Spinal cord (tissue), 10 donors: ENCODE data around the gene TRIM37. TPM values are rescaled to one million over a fixed set of nuclear protein-coding genes. Genes with fewer than 3 reads are reported as not detected.

Source experiments
- DNase-seq, 6 donors: peaks; one replicate each; pipeline versions ENCODE4 v3.0.0 to v3.0.0-alpha.2; 2013 to 2015; ENCODE audit warnings: low spot score in 6 of 6, low read depth in 4 of 6
- H3K27ac ChIP-seq: one replicate; pipeline ENCODE4 v1.5.1; 2013; ENCODE audit warnings: low read depth, low read length, control low read depth
- H3K27me3 ChIP-seq: one replicate; pipeline ENCODE4 v1.6.1; 2013; ENCODE audit warnings: low read length; ENCODE audit not compliant: control insufficient read depth, insufficient read depth
- H3K36me3 ChIP-seq: one replicate; pipeline ENCODE4 v1.6.1; 2013; ENCODE audit warnings: low read length; ENCODE audit not compliant: control insufficient read depth, insufficient read depth
- H3K4me1 ChIP-seq: one replicate; pipeline ENCODE4 v1.6.1; 2013; ENCODE audit warnings: low read length; ENCODE audit not compliant: control insufficient read depth, insufficient read depth
- H3K4me3 ChIP-seq: one replicate; pipeline ENCODE4 v1.5.1; 2013; ENCODE audit warnings: low read depth, low read length, control low read depth
- H3K9me3 ChIP-seq: one replicate; pipeline ENCODE4 v1.6.1; 2013; ENCODE audit warnings: low read length; ENCODE audit not compliant: control insufficient read depth, insufficient read depth
- WGBS: methylation state at CpG from one replicate; pipeline ENCODE4 v1.1.5; 2013; ENCODE audit warnings: missing lambda C conversion rate; ENCODE audit not compliant: insufficient coverage; 5-methylcytosine and 5-hydroxymethylcytosine counted together
- polyA plus RNA-seq, 2 donors: library from polyadenylated mRNA; unstranded; fragments of 120-200 nt; gene quantifications; one replicate each; pipeline ENCODE4 v1.2.1, GENCODE V29; 2013; ENCODE audit not compliant: insufficient read length in 2 of 2
- small RNA-seq: library from RNA; depleted of rRNA; stranded (forward); fragments of <200 nt; gene quantifications from one replicate; pipeline ENCODE3, GENCODE V24; 2014; ENCODE audit warnings: low replicate concordance
- total RNA-seq, 2 donors: library from RNA; depleted of rRNA in 1 of 2; stranded (reverse); fragments of 120-200 nt in 1 of 2; fragments of >200 nt in 1 of 2; gene quantifications; one replicate each; pipeline versions ENCODE4 v1.2.3 to v1.2.4, GENCODE V29; 2013 to 2014
- donor health status: healthy.

Gene TRIM37
- total and polyA plus RNA-seq, 4 donors = 50.6 to 94.4 (median 67.8) TPM

DNA sequence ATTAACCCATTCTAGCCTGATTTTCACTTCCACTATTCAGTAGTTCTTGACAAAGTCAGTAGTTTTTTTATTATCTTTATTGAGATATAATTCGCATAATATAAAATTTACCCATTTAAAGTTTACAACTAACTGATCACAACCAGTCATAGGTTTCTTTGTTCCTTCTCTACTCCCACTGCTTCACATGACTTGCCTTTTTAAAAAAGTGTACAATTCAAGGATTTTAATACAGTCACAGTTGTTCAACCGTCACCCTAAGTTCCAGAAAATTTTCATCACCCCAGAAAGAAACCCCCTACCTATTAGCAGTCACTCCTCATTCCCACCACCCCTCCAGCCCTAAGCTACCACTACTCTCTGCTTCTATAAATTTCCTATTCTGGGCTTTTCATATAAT lies 162.5 kb downstream of the TRIM37 start:
- Histone ChIP-seq H3K4me1 (no peaks in the 10 kb centered on the region), H3K27me3 (no peaks in the 10 kb centered on the region), H3K9me3 (peaks cover 4% of the 10 kb centered on the region), H3K36me3 (no peaks in the 10 kb centered on the region), H3K4me3 (no peak overlapping the region), H3K27ac (no peak overlapping the region)
- no peak for DNase-seq
- 75% methylated on average over 1 of the region's 2 CpGs for whole genome bisulfite sequencing

DNA sequence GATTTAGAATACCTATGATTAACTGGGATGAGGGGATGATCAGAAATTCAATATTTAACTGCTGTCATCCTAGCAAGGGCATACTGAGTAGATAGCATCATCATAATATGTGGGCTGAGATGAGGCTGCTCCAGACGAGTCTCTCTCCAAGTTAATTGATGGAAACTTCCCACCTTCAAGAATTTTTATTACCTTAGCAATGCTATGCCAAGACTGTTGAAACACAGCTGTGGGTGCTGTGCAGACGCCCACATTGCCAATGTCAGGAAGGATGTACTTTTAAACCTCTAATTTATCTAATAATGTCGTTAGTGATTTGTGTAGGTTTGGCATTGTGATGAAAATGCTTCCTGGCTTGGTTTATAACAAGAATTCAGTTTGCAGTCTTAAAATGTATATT lies 170.4 kb downstream of the TRIM37 start:
- no CpG with 5 or more reads among the region's 3 CpGs for WGBS
- H3K4me1 ChIP-seq = no peaks in the 10 kb centered on the region
- no peak overlapping the region for H3K27ac ChIP-seq
- no peaks in the 10 kb centered on the region for H3K9me3 ChIP-seq
- no peaks in the 10 kb centered on the region for H3K27me3 ChIP-seq
- DNase-seq = peak in 1 of 6 donors; percentile 33
- no peaks in the 10 kb centered on the region for H3K36me3 ChIP-seq
- H3K4me3 ChIP-seq = no peak overlapping the region

DNA sequence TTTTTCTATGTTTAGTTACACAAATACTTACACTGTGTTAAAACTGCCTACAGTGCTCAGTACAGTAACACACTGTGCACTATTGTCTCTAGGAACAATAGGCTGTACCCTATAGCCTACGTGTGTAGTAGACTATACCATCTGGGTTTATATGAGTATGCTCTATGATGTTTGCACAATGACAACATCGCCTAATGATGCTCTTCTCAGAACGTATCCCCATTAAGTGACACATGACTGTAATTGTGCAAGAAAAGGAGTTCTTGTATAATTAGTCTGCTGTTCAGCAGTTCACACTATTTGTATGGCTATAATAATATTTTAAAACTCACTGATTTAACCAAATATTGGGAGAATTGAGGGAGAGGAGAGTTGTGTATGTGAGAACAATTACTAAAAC lies 173.7 kb downstream of the TRIM37 start:
- no peaks in the 10 kb centered on the region for H3K36me3 ChIP-seq
- no peak for DNase-seq
- no peak overlapping the region for H3K27ac ChIP-seq
- H3K4me1 ChIP-seq = no peaks in the 10 kb centered on the region
- no peaks in the 10 kb centered on the region for H3K9me3 ChIP-seq
- WGBS = no CpG with 5 or more reads among the region's 3 CpGs
- H3K27me3 ChIP-seq = no peaks in the 10 kb centered on the region
- no peak overlapping the region for H3K4me3 ChIP-seq

Small RNA genes lying within 50 kb of the gene (small RNA-seq; reads per million reads assigned to genes)
- gene MIR301A = 14.0 reads per million, percentile 96 among the genes with 10 or more reads in this experiment
- 233 reads per million, percentile 99 among the genes with 10 or more reads in this experiment for gene MIR454
- not detected for gene RN7SL716P
- 0.71 reads per million, percentile 69 among the genes with 10 or more reads in this experiment for gene RNU2-58P

Other genes starting within 250 kb of the TRIM37 start
- gene SKA2, start 48.3 kb upstream of the TRIM37 start, total RNA-seq = 10 to 100 TPM; 83.9 to 89.1 TPM
- gene SKA2, start 48.3 kb upstream of the TRIM37 start, polyA plus RNA-seq = 100 to 1,000 TPM in 1 of 2 donors, 10 to 100 TPM in 1; 94.9 to 118 TPM
- 1 to 10 TPM; 4.1 to 6.1 TPM for gene PRR11, start 48.9 kb upstream of the TRIM37 start, total RNA-seq
- gene PRR11, start 48.9 kb upstream of the TRIM37 start, polyA plus RNA-seq = 10 to 100 TPM; 16.5 to 21.6 TPM
- 10 to 100 TPM; 22.4 to 41.6 TPM for gene SMG8, start 103.2 kb upstream of the TRIM37 start, total RNA-seq
- gene SMG8, start 103.2 kb upstream of the TRIM37 start, polyA plus RNA-seq = 10 to 100 TPM; 17.7 to 23.2 TPM
- gene GDPD1, start 113.6 kb upstream of the TRIM37 start, total RNA-seq = 10 to 100 TPM; 14.9 to 47.3 TPM
- 10 to 100 TPM; 54.2 to 63.3 TPM for gene GDPD1, start 113.6 kb upstream of the TRIM37 start, polyA plus RNA-seq
- gene YPEL2, start 224.8 kb upstream of the TRIM37 start, total RNA-seq = 10 to 100 TPM; 11.5 to 36.7 TPM
- 10 to 100 TPM; 13.4 to 14.2 TPM for gene YPEL2, start 224.8 kb upstream of the TRIM37 start, polyA plus RNA-seq